ENCODE measurements around the gene BCAN.
"Not testable (repeated sequence)": the region's sequence is repeated elsewhere in the genome, so short reads cannot be mapped to it uniquely, and the experiment has no call there.

Gene BCAN

GRCh38 chr1:156641761-156642264 lies at the start of gene BCAN:
Gene BCAN (plus strand): TSS chr1:156642117. CDS start chr1:156646055, 3,938 bp downstream.
- no peak for DNase-seq

- no peak for DNase-seq
Measured at GRCh38 chr1:156592158-156592909, 49.6 kb upstream of the BCAN start.

- no peak for DNase-seq
Measured at GRCh38 chr1:156592910-156593660, 48.8 kb upstream of the BCAN start.

- DNase-seq, result no peak
Measured at GRCh38 chr1:156593661-156593989, 48.3 kb upstream of the BCAN start.

GRCh38 chr1:156594190-156594589 lies 47.7 kb upstream of the BCAN start:
- DNase-seq, result no peak

- DNase-seq, result no peak
Measured at GRCh38 chr1:156595016-156595415, 46.9 kb upstream of the BCAN start.

GRCh38 chr1:156596426-156596825 lies 45.5 kb upstream of the BCAN start:
- no peak for DNase-seq

GRCh38 chr1:156598125-156598524 lies 43.8 kb upstream of the BCAN start:
- DNase-seq, result no peak

GRCh38 chr1:156598731-156599432 lies 43.0 kb upstream of the BCAN start:
- DNase-seq, result no peak

- no peak for DNase-seq
Measured at GRCh38 chr1:156599811-156600210, 42.1 kb upstream of the BCAN start.

GRCh38 chr1:156600733-156601121 lies 41.2 kb upstream of the BCAN start:
- DNase-seq, result no peak

GRCh38 chr1:156601122-156601830 lies 40.6 kb upstream of the BCAN start, which contains the start of gene GPATCH4:
Gene GPATCH4 (minus strand): TSS chr1:156601479.
- DNase-seq, result peak; percentile 81

- no peak for DNase-seq
Measured at GRCh38 chr1:156601892-156602291, 40.0 kb upstream of the BCAN start.

GRCh38 chr1:156602557-156602993 lies 39.3 kb upstream of the BCAN start:
- no peak for DNase-seq

GRCh38 chr1:156607344-156607743 lies 34.6 kb upstream of the BCAN start:
- DNase-seq, result not testable (repeated sequence)

- DNase-seq, result peak; percentile 58
Measured at GRCh38 chr1:156608036-156608674, 33.8 kb upstream of the BCAN start.

GRCh38 chr1:156608981-156609380 lies 32.9 kb upstream of the BCAN start:
- DNase-seq, result peak; percentile 57

- DNase-seq, result not testable (repeated sequence)
Measured at GRCh38 chr1:156610072-156610471, 31.8 kb upstream of the BCAN start.

- DNase-seq, result no peak
Measured at GRCh38 chr1:156612666-156613065, 29.3 kb upstream of the BCAN start.

GRCh38 chr1:156615946-156616345 lies 26.0 kb upstream of the BCAN start:
- no peak for DNase-seq

GRCh38 chr1:156616463-156616862 lies 25.5 kb upstream of the BCAN start:
- no peak for DNase-seq

Measured in stimulated activated CD4-positive, alpha-beta T cell treated with anti-CD3 and anti-CD28 coated beads, Interleukin-1b, Interleukin-23, amount 100 ng/mL, for 48 hours (primary cell).